ENCODE measurements around the gene FLAD1.

GRCh38 chr1:154975409-154976059 is 7.6 kb upstream of the FLAD1 start:
- TF ChIP-seq, protein P1, sequence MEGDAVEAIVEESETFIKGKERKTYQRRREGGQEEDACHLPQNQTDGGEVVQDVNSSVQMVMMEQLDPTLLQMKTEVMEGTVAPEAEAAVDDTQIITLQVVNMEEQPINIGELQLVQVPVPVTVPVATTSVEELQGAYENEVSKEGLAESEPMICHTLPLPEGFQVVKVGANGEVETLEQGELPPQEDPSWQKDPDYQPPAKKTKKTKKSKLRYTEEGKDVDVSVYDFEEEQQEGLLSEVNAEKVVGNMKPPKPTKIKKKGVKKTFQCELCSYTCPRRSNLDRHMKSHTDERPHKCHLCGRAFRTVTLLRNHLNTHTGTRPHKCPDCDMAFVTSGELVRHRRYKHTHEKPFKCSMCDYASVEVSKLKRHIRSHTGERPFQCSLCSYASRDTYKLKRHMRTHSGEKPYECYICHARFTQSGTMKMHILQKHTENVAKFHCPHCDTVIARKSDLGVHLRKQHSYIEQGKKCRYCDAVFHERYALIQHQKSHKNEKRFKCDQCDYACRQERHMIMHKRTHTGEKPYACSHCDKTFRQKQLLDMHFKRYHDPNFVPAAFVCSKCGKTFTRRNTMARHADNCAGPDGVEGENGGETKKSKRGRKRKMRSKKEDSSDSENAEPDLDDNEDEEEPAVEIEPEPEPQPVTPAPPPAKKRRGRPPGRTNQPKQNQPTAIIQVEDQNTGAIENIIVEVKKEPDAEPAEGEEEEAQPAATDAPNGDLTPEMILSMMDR (IDR thresholded peaks at IDR 0.05; ENCODE audit: low read depth, low read length) = no peak
- no peak for TF ChIP-seq EZH2phosphoT487 (IDR thresholded peaks at IDR 0.05; ENCODE audit: low read depth)
